Parathyroid adenoma (tissue), 2 donors: Measurements from ENCODE around the gene CWC27.

ENCODE experiments used
- H2AFZ ChIP-seq: fragments of 300-600 bp; sonication (generic); one replicate; pipeline ENCODE4 v1.7.0; 2017; ENCODE audit warnings: antibody characterized with exemption, mild to moderate bottlenecking
- H3K27ac ChIP-seq: fragments of 300-600 bp; sonication (generic); one replicate; pipeline ENCODE4 v1.7.0; 2017
- H3K27me3 ChIP-seq: fragments of 300-600 bp; sonication (generic); one replicate; pipeline ENCODE4 v1.7.0; 2017; ENCODE audit warnings: low read length; ENCODE audit not compliant: control insufficient read depth, insufficient read depth
- H3K36me3 ChIP-seq: fragments of 300-600 bp; sonication (generic); one replicate; pipeline ENCODE4 v1.7.0; 2017; ENCODE audit warnings: low read length; ENCODE audit not compliant: control insufficient read depth, insufficient read depth
- H3K4me1 ChIP-seq: fragments of 300-600 bp; sonication (generic); one replicate; pipeline ENCODE4 v1.7.0; 2017; ENCODE audit warnings: control low read depth
- H3K4me2 ChIP-seq: fragments of 300-600 bp; sonication (generic); one replicate; pipeline ENCODE4 v1.7.0; 2017; ENCODE audit warnings: low read length
- H3K4me3 ChIP-seq: fragments of 300-600 bp; sonication (generic); one replicate; pipeline ENCODE4 v1.7.0; 2017; ENCODE audit warnings: low read depth, low read length
- H3K79me2 ChIP-seq: fragments of 300-600 bp; sonication (generic); one replicate; pipeline ENCODE4 v1.7.0; 2017; ENCODE audit warnings: control low read depth
- H3K9ac ChIP-seq: fragments of 300-600 bp; sonication (generic); one replicate; pipeline ENCODE4 v1.7.0; 2017; ENCODE audit warnings: mild to moderate bottlenecking
- H3K9me3 ChIP-seq: fragments of 300-600 bp; sonication (generic); one replicate; pipeline ENCODE4 v1.7.0; 2017; ENCODE audit warnings: low read length; ENCODE audit not compliant: control insufficient read depth
- TF ChIP-seq, protein P1 (sequence below): fragments of 300-600 bp; sonication (generic); IDR thresholded peaks from one replicate; pipeline ENCODE4 v1.7.0; 2017; ENCODE audit warnings: antibody characterized with exemption, mild to moderate bottlenecking
- donor health status: primary hyperparathyroidism.

Gene CWC27

DNA sequence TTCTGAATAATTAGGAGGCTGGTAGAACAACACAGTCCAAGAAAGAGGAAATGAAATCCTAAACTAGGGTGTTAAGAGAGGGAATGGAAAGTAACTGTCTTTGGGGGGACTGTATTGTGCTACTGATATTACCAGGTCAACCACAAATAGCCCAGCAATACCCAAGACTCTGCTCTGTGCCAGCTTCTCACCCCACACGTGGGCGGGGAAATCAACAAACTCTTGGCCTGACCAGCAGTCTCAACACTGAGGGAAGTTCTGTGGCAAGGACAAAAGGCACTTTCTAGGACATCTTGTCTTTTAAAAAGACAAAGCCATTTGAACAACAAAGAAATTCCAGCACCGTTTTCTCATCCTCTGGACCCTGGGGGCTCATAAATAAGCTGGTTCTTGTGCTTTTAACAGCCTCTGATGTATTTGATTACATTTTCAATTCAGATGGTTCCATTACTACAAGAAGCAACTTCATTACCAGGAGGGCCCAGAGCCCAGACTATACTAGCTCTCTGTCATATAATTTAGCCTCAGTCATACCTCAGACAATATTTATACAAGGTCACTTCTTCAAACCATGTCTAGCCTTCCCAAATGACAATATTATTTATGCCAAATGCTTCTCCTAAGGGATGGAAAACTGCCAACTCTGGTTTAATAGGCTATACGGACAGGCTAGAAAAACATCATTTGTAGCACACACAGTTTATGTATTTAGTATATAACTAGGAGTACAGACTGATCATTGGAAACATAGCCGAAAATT, 297.8 kb downstream of the CWC27 start:
- Histone ChIP-seq H3K27me3 (no peaks in the 10 kb centered on the region), H3K4me1 (no peaks in the 10 kb centered on the region), H3K27ac (no peak overlapping the region), H3K9me3 (no peaks in the 10 kb centered on the region), H3K9ac (no peak overlapping the region), H3K4me3 (no peak overlapping the region), H3K4me2 (no peak overlapping the region), H2AFZ (no peak overlapping the region), H3K79me2 (no peaks in the 10 kb centered on the region), H3K36me3 (no peaks in the 10 kb centered on the region)
- TF ChIP-seq, protein P1, sequence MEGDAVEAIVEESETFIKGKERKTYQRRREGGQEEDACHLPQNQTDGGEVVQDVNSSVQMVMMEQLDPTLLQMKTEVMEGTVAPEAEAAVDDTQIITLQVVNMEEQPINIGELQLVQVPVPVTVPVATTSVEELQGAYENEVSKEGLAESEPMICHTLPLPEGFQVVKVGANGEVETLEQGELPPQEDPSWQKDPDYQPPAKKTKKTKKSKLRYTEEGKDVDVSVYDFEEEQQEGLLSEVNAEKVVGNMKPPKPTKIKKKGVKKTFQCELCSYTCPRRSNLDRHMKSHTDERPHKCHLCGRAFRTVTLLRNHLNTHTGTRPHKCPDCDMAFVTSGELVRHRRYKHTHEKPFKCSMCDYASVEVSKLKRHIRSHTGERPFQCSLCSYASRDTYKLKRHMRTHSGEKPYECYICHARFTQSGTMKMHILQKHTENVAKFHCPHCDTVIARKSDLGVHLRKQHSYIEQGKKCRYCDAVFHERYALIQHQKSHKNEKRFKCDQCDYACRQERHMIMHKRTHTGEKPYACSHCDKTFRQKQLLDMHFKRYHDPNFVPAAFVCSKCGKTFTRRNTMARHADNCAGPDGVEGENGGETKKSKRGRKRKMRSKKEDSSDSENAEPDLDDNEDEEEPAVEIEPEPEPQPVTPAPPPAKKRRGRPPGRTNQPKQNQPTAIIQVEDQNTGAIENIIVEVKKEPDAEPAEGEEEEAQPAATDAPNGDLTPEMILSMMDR = no peak

DNA sequence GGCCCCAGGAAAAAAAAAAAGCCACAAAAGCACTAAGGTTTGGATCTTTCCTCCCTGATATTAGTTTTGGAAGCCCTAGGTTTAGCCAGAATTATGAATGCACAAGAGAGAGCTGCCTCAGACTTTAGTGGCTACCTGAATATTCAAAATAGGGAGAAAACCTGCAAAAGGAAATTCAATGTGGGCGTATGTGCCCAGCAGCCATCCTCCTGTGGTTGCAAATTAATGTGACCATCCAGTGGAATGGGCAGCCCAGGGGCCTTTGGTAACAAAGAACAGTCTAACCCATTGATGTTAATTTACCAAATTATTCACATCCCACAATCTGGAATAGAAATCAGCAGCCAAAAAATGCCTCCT, 298.4 kb downstream of the CWC27 start:
- Histone ChIP-seq H3K79me2 (no peaks in the 10 kb centered on the region), H2AFZ (no peak overlapping the region), H3K4me1 (no peaks in the 10 kb centered on the region), H3K4me2 (no peak overlapping the region), H3K36me3 (no peaks in the 10 kb centered on the region), H3K27me3 (no peaks in the 10 kb centered on the region), H3K9me3 (no peaks in the 10 kb centered on the region), H3K9ac (no peak overlapping the region), H3K27ac (no peak overlapping the region), H3K4me3 (no peak overlapping the region)
- TF ChIP-seq, protein P1 = no peak
